ENCODE measurements around the gene CALN1. TPM values are rescaled to one million over a fixed set of nuclear protein-coding genes. Genes with fewer than 3 reads are reported as not detected.
A peak's percentile ranks its signal among the peaks of the same experiment; 100 is the strongest.
"Not testable (repeated sequence)": the region's sequence is repeated elsewhere in the genome, so short reads cannot be mapped to it uniquely, and the experiment has no call there.

CALN1 gene
- polyA plus RNA-seq, 6 donors from 2014 or later, result not detected

- no peaks in the 10 kb centered on the region for H3K4me1 Mint-ChIP-seq
- H3K27ac Mint-ChIP-seq, result no peak overlapping the region
- no peak overlapping the region for H3K4me3 Mint-ChIP-seq
- ATAC-seq (ENCODE audit: low read depth in 2 of 2), result no peak
- H3K27me3 Mint-ChIP-seq, result no peaks in the 10 kb centered on the region
- peaks cover 0 to 7% of the 10 kb centered on the region in 2 donors for H3K36me3 Mint-ChIP-seq
- peaks cover 5 to 46% (median 17%) of the 10 kb centered on the region in 7 donors for H3K9me3 Mint-ChIP-seq
- DNase-seq, result no peak
Measured at GRCh38 chr7:71766016-71766415, 646.1 kb downstream of the CALN1 start.

GRCh38 chr7:71761336-71761735 is 650.8 kb downstream of the CALN1 start:
- Mint-ChIP-seq H3K4me3 (no peak overlapping the region), H3K27me3 (no peaks in the 10 kb centered on the region), H3K9me3 (peaks cover 13 to 74% (median 25%) of the 10 kb centered on the region in 7 donors), H3K27ac (no peak overlapping the region), H3K36me3 (peaks cover 0 to 7% of the 10 kb centered on the region in 2 donors), H3K4me1 (no peaks in the 10 kb centered on the region)
- ATAC-seq (ENCODE audit: low read depth in 2 of 2) (no peak), DNase-seq (no peak)

GRCh38 chr7:71754828-71755227 is 657.3 kb downstream of the CALN1 start:
- H3K9me3 Mint-ChIP-seq, result peaks cover 6 to 43% (median 15%) of the 10 kb centered on the region in 7 donors
- ATAC-seq (ENCODE audit: low read depth in 2 of 2) (no peak), DNase-seq (no peak)
- no peak overlapping the region for H3K4me3 Mint-ChIP-seq
- no peak overlapping the region for H3K27ac Mint-ChIP-seq
- H3K4me1 Mint-ChIP-seq, result peaks cover 0 to 8% (median 4%) of the 10 kb centered on the region in 3 donors
- peaks cover 11 to 35% (median 12%) of the 10 kb centered on the region in 3 donors for H3K27me3 Mint-ChIP-seq
- H3K36me3 Mint-ChIP-seq, result peaks cover 0 to 6% of the 10 kb centered on the region in 2 donors

- H3K27ac Mint-ChIP-seq, result no peak overlapping the region
- DNase-seq (no peak), ATAC-seq (ENCODE audit: low read depth in 2 of 2) (no peak)
- peaks cover 11 to 39% (median 12%) of the 10 kb centered on the region in 3 donors for H3K27me3 Mint-ChIP-seq
- peaks cover 0 to 6% of the 10 kb centered on the region in 2 donors for H3K36me3 Mint-ChIP-seq
- H3K9me3 Mint-ChIP-seq, result peaks cover 4 to 39% (median 16%) of the 10 kb centered on the region in 7 donors
- H3K4me3 Mint-ChIP-seq, result no peak overlapping the region
- H3K4me1 Mint-ChIP-seq, result peaks cover 0 to 8% (median 4%) of the 10 kb centered on the region in 3 donors
Measured at GRCh38 chr7:71753956-71754664, 658.0 kb downstream of the CALN1 start.

- Mint-ChIP-seq H3K27ac (no peak overlapping the region), H3K4me3 (peak overlapping the region in 1 of 8 donors; percentile 72), H3K36me3 (peaks cover 0 to 6% of the 10 kb centered on the region in 2 donors), H3K27me3 (peaks cover 11 to 42% (median 13%) of the 10 kb centered on the region in 3 donors), H3K4me1 (peaks cover 0 to 8% (median 4%) of the 10 kb centered on the region in 3 donors), H3K9me3 (peaks cover 6 to 35% (median 15%) of the 10 kb centered on the region in 7 donors)
- ATAC-seq (ENCODE audit: low read depth in 2 of 2), result no peak
- DNase-seq, result no peak
Measured at GRCh38 chr7:71753236-71753635, 658.9 kb downstream of the CALN1 start.

- DNase-seq (peak; percentile 5), ATAC-seq (ENCODE audit: low read depth in 2 of 2) (no peak)
- Mint-ChIP-seq H3K27ac (peak overlapping the region in 1 of 6 donors; percentile 12), H3K4me3 (no peak overlapping the region), H3K9me3 (peaks cover 5 to 31% (median 15%) of the 10 kb centered on the region in 7 donors), H3K27me3 (peaks cover 11 to 42% (median 16%) of the 10 kb centered on the region in 3 donors), H3K36me3 (peaks cover 0 to 6% of the 10 kb centered on the region in 2 donors), H3K4me1 (peaks cover 0 to 8% (median 4%) of the 10 kb centered on the region in 3 donors)
Measured at GRCh38 chr7:71752171-71752935, 659.8 kb downstream of the CALN1 start.

GRCh38 chr7:71750290-71750689 is 661.8 kb downstream of the CALN1 start:
- no peak overlapping the region for H3K27ac Mint-ChIP-seq
- H3K4me1 Mint-ChIP-seq, result peaks cover 0 to 8% (median 4%) of the 10 kb centered on the region in 3 donors
- DNase-seq (no peak), ATAC-seq (ENCODE audit: low read depth in 2 of 2) (no peak)
- H3K36me3 Mint-ChIP-seq, result peaks cover 0 to 6% of the 10 kb centered on the region in 2 donors
- H3K4me3 Mint-ChIP-seq, result no peak overlapping the region
- H3K9me3 Mint-ChIP-seq, result peaks cover 0 to 14% (median 11%) of the 10 kb centered on the region in 7 donors
- peaks cover 11 to 42% (median 18%) of the 10 kb centered on the region in 3 donors for H3K27me3 Mint-ChIP-seq

GRCh38 chr7:71746006-71746405 is 666.1 kb downstream of the CALN1 start:
- DNase-seq (no peak), ATAC-seq (ENCODE audit: low read depth in 2 of 2) (no peak)
- Mint-ChIP-seq H3K9me3 (peaks cover 0 to 11% (median 7%) of the 10 kb centered on the region in 7 donors), H3K4me3 (no peak overlapping the region), H3K4me1 (no peaks in the 10 kb centered on the region), H3K27ac (no peak overlapping the region), H3K27me3 (peaks cover 0 to 17% (median 13%) of the 10 kb centered on the region in 3 donors), H3K36me3 (no peaks in the 10 kb centered on the region)

- Mint-ChIP-seq H3K4me1 (no peaks in the 10 kb centered on the region), H3K9me3 (peaks cover 0 to 5% (median 0%) of the 10 kb centered on the region in 7 donors), H3K27ac (no peak overlapping the region), H3K4me3 (no peak overlapping the region), H3K36me3 (no peaks in the 10 kb centered on the region), H3K27me3 (peaks cover 0 to 4% (median 0%) of the 10 kb centered on the region in 3 donors)
- ATAC-seq (ENCODE audit: low read depth in 2 of 2) (no peak), DNase-seq (no peak)
Measured at GRCh38 chr7:71740174-71740560, 672.0 kb downstream of the CALN1 start.

GRCh38 chr7:71739520-71740173 is 672.5 kb downstream of the CALN1 start:
- Mint-ChIP-seq H3K4me3 (peak overlapping the region in 1 of 8 donors; percentile 26), H3K27ac (no peak overlapping the region), H3K4me1 (no peaks in the 10 kb centered on the region), H3K27me3 (peaks cover 0 to 4% (median 0%) of the 10 kb centered on the region in 3 donors), H3K36me3 (no peaks in the 10 kb centered on the region), H3K9me3 (peaks cover 0 to 5% (median 0%) of the 10 kb centered on the region in 7 donors)
- ATAC-seq (ENCODE audit: low read depth in 2 of 2) (no peak), DNase-seq (no peak)

GRCh38 chr7:71737931-71738540 is 674.1 kb downstream of the CALN1 start:
- not testable (repeated sequence) for H3K4me3 Mint-ChIP-seq; DNase-seq; H3K36me3 Mint-ChIP-seq; ATAC-seq (ENCODE audit: low read depth in 2 of 2); H3K27me3 Mint-ChIP-seq; H3K4me1 Mint-ChIP-seq; H3K27ac Mint-ChIP-seq; H3K9me3 Mint-ChIP-seq

GRCh38 chr7:71735961-71736556 is 676.1 kb downstream of the CALN1 start:
- no peaks in the 10 kb centered on the region for H3K36me3 Mint-ChIP-seq
- DNase-seq, result peak; percentile 4
- H3K4me3 Mint-ChIP-seq, result no peak overlapping the region
- H3K9me3 Mint-ChIP-seq, result peaks cover 0 to 1% (median 0%) of the 10 kb centered on the region in 7 donors
- H3K4me1 Mint-ChIP-seq, result peaks cover 0 to 5% (median 3%) of the 10 kb centered on the region in 3 donors
- H3K27ac Mint-ChIP-seq, result no peak overlapping the region
- H3K27me3 Mint-ChIP-seq, result peaks cover 0 to 10% (median 9%) of the 10 kb centered on the region in 3 donors
- peak in 1 of 2 donors; percentile 20 for ATAC-seq (ENCODE audit: low read depth in 2 of 2)

Measured in naive B cell (primary cell).